AG04449 (cell line): ENCODE data around the gene SNCB.

ENCODE experiments used
- CTCF ChIA-PET: fragments of 350-600 bp; formaldehyde crosslinking; extraction: SDS; loops from one replicate; lab custom pipeline; 2021; ENCODE audit warnings: antibody characterized with exemption; lab: Yijun Ruan, JAX
- POLR2A ChIA-PET: fragments of 400-600, 350-600 bp; formaldehyde crosslinking; extraction: SDS; loops from one replicate; lab custom pipeline; 2020; ENCODE audit warnings: antibody characterized with exemption, inconsistent platforms; lab: Yijun Ruan, JAX
- DNase-seq: peaks from one replicate; pipeline ENCODE4 v3.0.0-alpha.2; 2010; ENCODE audit warnings: low read depth, low spot score
- H3K4me3 ChIP-seq: 2 replicates; pipeline ENCODE4 v1.5.1; 2011; ENCODE audit warnings: low read depth, mild to moderate bottlenecking, control low read depth, low read length
- TF ChIP-seq, protein P1 (sequence below): IDR thresholded peaks from one replicate; pipeline ENCODE4 v1.5.1; 2011; ENCODE audit warnings: mild to moderate bottlenecking, moderate library complexity, low read length, control low read depth, inconsistent platforms; ENCODE audit not compliant: insufficient read depth; ENCODE audit errors: missing control alignments

The SNCB gene

DNA sequence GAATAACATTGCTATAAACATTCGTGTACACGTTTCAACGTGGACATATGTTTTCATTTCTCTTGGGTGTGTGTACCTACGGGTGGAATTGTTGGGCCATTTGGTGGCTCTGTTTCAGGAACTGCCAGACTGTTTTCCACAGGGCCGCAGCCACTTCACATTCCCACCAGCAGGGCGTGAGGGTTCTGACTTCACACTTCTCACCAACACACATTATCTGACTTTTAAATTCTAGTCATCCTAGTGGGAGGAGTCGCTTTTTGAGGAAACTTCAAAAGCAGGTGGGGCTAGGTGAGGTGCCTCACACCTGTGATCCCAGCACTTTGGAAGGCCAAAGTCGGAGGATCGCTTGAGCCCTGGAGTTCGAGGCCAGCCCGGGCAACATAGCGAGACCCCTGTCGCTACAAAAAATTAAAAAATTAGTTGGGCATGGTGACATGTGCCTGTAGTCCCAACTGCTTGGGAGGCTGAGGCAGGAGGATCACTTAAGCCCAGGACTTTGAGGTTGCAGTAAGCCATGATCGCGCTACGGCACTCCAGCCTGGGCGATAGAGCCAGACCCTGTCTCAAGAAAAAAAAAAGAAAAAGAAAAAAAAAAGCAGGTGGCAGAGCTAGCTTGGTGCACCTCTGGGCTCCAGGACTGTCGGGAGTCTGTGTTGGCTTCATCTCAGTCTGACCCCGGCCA, 45.5 kb upstream of the SNCB start:
- TF ChIP-seq, protein P1, sequence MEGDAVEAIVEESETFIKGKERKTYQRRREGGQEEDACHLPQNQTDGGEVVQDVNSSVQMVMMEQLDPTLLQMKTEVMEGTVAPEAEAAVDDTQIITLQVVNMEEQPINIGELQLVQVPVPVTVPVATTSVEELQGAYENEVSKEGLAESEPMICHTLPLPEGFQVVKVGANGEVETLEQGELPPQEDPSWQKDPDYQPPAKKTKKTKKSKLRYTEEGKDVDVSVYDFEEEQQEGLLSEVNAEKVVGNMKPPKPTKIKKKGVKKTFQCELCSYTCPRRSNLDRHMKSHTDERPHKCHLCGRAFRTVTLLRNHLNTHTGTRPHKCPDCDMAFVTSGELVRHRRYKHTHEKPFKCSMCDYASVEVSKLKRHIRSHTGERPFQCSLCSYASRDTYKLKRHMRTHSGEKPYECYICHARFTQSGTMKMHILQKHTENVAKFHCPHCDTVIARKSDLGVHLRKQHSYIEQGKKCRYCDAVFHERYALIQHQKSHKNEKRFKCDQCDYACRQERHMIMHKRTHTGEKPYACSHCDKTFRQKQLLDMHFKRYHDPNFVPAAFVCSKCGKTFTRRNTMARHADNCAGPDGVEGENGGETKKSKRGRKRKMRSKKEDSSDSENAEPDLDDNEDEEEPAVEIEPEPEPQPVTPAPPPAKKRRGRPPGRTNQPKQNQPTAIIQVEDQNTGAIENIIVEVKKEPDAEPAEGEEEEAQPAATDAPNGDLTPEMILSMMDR, result peak; percentile 67
- POLR2A ChIA-PET, result no interaction called here
- CTCF ChIA-PET, result interaction anchor here (0.8 to 3.9 kb wide), 2 partner anchors 16 to 26 kb away, joined by 4 to 55 read pairs; no protein-coding TSS in a partner anchor
- DNase-seq, result no peak
- H3K4me3 ChIP-seq, result no peak overlapping the region

DNA sequence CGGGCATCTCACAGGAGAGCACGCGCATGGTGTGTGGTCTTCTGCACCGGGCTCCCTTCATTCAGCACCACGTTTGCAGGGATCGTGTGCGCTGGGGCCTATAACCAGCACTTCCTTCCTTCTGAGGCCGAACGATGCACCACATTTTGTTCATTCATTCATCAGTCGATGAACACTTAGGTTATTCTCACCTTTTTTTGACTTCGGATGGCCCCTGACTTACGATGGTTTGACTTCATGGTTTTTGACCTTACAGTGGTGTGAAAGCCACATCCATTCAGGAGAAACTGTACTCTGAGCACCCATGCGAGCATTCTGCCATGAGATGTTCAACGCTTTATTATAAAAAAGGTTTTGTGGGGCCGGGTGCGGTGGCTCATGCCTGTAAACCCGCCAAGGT, 44.5 kb upstream of the SNCB start:
- TF ChIP-seq, protein P1, result no peak
- CTCF ChIA-PET, result interaction anchor here (3.9 kb wide), 1 partner anchor 15 kb away, joined by 55 read pairs; no protein-coding TSS in a partner anchor
- DNase-seq, result no peak
- H3K4me3 ChIP-seq, result no peak overlapping the region
- POLR2A ChIA-PET, result no interaction called here

DNA sequence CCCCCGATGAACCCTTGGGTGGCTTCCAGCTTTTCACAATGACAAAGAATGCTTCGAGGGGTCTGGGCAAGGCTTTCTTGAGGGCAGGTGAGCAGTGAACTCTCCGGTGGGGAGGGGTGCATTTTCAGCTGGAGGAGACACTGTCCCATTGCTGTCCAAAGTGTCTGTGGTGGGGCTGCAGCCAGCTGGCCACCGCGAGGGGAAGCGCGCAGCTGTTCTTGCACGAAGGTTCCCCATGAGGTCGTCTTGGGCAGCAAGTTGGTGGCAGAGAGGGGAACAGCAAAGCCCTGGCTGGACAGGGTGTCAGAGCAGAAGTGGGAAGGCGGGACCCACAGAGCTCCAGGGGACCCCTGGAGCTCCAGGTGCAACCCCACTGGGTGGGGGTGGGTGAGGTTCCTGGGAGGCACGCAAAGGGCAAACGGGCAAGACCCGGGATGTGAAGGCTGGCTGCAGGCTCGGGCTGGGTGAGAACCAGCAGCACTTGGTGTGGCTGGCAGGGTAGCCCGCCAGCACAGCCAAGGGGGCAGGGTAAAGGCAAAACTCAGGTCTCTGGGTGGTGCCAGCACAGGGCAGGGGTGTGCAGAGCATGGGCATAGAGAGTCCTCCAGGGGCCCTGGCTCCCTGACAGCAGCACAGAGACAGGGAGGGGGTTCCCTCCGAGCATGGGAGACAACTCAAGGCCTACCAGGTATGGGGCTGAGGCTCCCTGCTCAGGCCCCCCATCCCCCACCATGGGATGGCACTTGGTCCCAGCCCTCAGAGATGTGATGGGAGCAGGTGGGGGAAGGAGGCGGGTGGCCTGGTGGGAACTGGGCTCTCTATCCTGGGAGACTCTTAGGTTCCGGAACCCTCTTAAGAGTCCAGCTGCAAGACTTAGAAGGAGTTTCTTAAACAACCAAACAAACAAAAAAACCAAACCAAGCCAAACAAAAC, 43.6 kb upstream of the SNCB start:
- POLR2A ChIA-PET, result no interaction called here
- CTCF ChIA-PET, result interaction anchor here (1.0 to 3.9 kb wide), 3 partner anchors 14 to 16 kb away, joined by 5 to 55 read pairs (median 14); no protein-coding TSS in a partner anchor

DNA sequence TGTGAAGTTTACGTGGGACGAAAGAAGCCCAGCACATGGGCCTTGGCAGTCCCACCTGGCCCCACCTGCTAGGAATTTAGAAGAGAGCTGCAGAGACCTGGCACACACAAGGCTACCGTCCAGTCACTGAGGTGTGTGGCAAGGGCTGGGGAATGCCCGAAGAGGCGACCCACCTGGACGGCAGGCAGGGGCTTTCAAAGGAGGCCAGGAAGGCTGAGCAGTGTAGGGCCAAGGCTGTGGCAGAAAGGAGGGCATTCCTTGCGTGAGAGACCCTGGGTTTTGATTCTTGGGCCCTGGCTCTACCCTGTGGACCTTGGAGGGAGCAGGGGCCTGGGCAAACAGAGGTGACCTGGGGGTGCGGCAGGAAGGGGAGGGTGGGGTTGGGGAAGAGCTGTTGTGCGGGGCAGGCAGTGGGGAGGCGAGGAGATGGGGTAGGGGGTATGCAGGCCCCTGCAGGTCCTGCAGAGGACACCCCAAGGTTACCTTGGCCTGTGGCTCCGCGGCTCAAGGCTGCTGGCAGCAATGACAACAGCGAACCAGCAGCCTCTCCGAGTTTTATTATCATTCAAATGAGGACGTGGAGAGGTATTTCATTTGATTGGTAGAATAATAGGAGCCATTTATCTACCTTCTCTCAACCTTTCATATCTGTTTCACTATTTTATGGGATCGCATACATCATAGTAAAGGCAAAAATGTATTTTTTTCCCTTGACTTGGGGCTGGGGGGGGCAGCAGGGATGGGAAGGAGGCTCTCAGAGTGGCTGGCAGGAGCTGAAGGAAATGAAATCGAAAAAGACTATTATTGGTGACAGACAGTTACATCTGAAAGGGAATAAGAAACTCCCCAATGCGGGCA, 41.8 kb upstream of the SNCB start:
- H3K4me3 ChIP-seq, result no peak overlapping the region
- no peak for DNase-seq
- TF ChIP-seq, protein P1, result no peak
- ChIA-PET CTCF (interaction anchor here (1.0 to 4.0 kb wide), 3 partner anchors 12 to 266 kb away, joined by 3 to 53 read pairs (median 14); no protein-coding TSS in a partner anchor), POLR2A (no interaction called here)

More for the DNA sequence above, 43.6 kb upstream of the SNCB start:
- DNase-seq, result no peak
- no peak overlapping the region for H3K4me3 ChIP-seq
- TF ChIP-seq, protein P1, result no peak

DNA sequence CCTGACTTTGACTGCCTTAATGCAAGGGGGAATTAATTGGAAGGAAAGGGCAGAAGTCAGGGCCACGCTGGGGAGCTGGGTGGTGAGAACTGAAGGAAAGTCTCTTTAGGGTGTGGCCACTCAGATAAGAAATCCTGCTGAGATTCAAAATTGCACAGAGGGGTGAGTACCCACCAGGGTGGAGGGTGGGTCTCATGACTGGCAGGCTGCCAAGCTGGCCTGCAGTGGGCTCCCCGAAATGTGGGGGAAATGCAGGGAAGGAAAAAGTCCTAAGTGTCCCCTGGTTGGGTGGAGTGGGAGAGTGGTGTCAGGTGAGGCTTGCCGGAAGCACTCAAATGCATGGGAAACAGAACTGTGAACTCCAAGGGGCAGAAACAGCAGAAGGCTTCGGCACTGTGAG, 41.1 kb upstream of the SNCB start:
- CTCF ChIA-PET, result interaction anchor here (0.7 to 4.0 kb wide), 2 partner anchors 12 to 45 kb away, joined by 3 to 53 read pairs; no protein-coding TSS in a partner anchor
- TF ChIP-seq, protein P1, result no peak
- POLR2A ChIA-PET, result no interaction called here
- no peak for DNase-seq
- H3K4me3 ChIP-seq, result no peak overlapping the region
